ENCODE data around the gene RPL23. TPM values are rescaled to one million over a fixed set of nuclear protein-coding genes. Genes with fewer than 3 reads are reported as not detected.
A peak's percentile ranks its signal among the peaks of the same experiment; 100 is the strongest.

The RPL23 gene
- total RNA-seq, 1 donor from 2014 or later: 1,802 TPM

- Mint-ChIP-seq H3K27me3 (ENCODE audit: low read depth) (peaks cover 5% of the 10 kb centered on the region), H3K9me3 (no peaks in the 10 kb centered on the region), H3K36me3 (ENCODE audit: low read depth) (peaks cover 2% of the 10 kb centered on the region), H3K4me3 (peak overlapping the region; percentile 81), H3K4me1 (peaks cover 61% of the 10 kb centered on the region), H3K27ac (ENCODE audit: unreplicated experiment) (no peak overlapping the region)
- no peak for TF ChIP-seq CTCF (conservative IDR thresholded peaks at IDR 0.05)
- no peak for DNase-seq (ENCODE audit: low read depth, low spot score)
Observed at GRCh38 chr17:38875477-38876075, 22.1 kb upstream of the RPL23 start.

GRCh38 chr17:38874505-38875400, 21.2 kb upstream of the RPL23 start:
- no peak for TF ChIP-seq CTCF (conservative IDR thresholded peaks at IDR 0.05)
- DNase-seq (ENCODE audit: low read depth, low spot score): no peak
- Mint-ChIP-seq H3K9me3 (no peaks in the 10 kb centered on the region), H3K36me3 (ENCODE audit: low read depth) (peaks cover 2% of the 10 kb centered on the region), H3K4me3 (peak overlapping the region; percentile 93), H3K27me3 (ENCODE audit: low read depth) (peaks cover 9% of the 10 kb centered on the region), H3K4me1 (peaks cover 53% of the 10 kb centered on the region), H3K27ac (ENCODE audit: unreplicated experiment) (no peak overlapping the region)

- H3K27ac Mint-ChIP-seq (ENCODE audit: unreplicated experiment): no peak overlapping the region
- no peak for DNase-seq (ENCODE audit: low read depth, low spot score)
- H3K27me3 Mint-ChIP-seq (ENCODE audit: low read depth): peaks cover 15% of the 10 kb centered on the region
- TF ChIP-seq CTCF (conservative IDR thresholded peaks at IDR 0.05): no peak
- peaks cover 2% of the 10 kb centered on the region for H3K36me3 Mint-ChIP-seq (ENCODE audit: low read depth)
- H3K4me1 Mint-ChIP-seq: peaks cover 55% of the 10 kb centered on the region
- H3K9me3 Mint-ChIP-seq: no peaks in the 10 kb centered on the region
- peak overlapping the region; percentile 93 for H3K4me3 Mint-ChIP-seq
Observed at GRCh38 chr17:38873640-38874380, 20.3 kb upstream of the RPL23 start.

- TF ChIP-seq CTCF (conservative IDR thresholded peaks at IDR 0.05): no peak
- no peak for DNase-seq (ENCODE audit: low read depth, low spot score)
- H3K4me3 Mint-ChIP-seq: peak overlapping the region; percentile 93
- no peaks in the 10 kb centered on the region for H3K9me3 Mint-ChIP-seq
- H3K36me3 Mint-ChIP-seq (ENCODE audit: low read depth): peaks cover 2% of the 10 kb centered on the region
- H3K27ac Mint-ChIP-seq (ENCODE audit: unreplicated experiment): no peak overlapping the region
- H3K4me1 Mint-ChIP-seq: peaks cover 56% of the 10 kb centered on the region
- H3K27me3 Mint-ChIP-seq (ENCODE audit: low read depth): peaks cover 24% of the 10 kb centered on the region
Observed at GRCh38 chr17:38872671-38873385, 19.3 kb upstream of the RPL23 start.

- peaks cover 2% of the 10 kb centered on the region for H3K9me3 Mint-ChIP-seq
- peaks cover 30% of the 10 kb centered on the region for H3K27me3 Mint-ChIP-seq (ENCODE audit: low read depth)
- H3K4me1 Mint-ChIP-seq: peaks cover 56% of the 10 kb centered on the region
- H3K4me3 Mint-ChIP-seq: peak overlapping the region; percentile 93
- peaks cover 2% of the 10 kb centered on the region for H3K36me3 Mint-ChIP-seq (ENCODE audit: low read depth)
- no peak for DNase-seq (ENCODE audit: low read depth, low spot score)
- H3K27ac Mint-ChIP-seq (ENCODE audit: unreplicated experiment): peak overlapping the region; percentile 91
- no peak for TF ChIP-seq CTCF (conservative IDR thresholded peaks at IDR 0.05)
Observed at GRCh38 chr17:38872027-38872511, 18.5 kb upstream of the RPL23 start.
